Measurements from ENCODE around the gene ALKAL2.

The ALKAL2 gene

DNA sequence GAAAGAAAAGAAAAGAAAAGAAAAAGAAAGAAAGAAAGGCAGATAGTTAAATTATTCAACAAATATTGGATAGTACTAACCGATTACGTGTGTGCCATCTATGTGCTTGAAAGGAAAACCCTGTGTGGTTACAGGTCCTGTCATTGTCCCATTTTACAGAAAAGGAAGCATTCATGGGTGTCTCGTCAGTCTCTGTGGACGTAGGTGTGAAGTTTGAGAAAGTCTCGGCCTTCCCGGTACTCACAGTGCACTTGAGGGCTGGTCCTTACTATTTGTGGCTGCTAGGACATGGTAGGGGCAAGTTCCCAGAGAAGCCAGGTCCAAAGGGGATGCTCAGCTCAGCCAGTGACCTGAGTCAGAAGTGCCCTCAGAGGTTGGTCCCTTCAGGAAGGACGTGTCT, 43.3 kb downstream of the ALKAL2 start:
- DNase-seq (ENCODE audit: low read depth): no peak

DNA sequence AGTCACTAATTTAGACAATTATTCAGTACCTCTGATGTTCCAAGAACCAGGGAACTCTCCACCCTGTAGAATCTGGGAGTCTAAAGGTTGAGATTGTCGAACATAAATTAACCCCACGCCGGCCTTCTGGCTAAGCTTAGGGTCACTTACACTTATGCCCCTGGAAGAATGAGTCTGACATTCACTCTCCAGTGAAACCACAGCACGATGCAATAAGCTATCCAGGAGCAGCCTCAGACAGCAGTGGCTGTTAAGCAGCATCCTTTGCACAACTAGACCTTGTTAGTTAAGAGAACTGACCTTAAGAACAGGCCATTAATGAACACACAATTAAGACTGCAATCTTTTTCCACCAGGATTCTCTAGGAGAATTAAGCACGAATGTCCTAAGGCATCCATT, 49.0 kb downstream of the ALKAL2 start:
- no peak for DNase-seq (ENCODE audit: low read depth)

DNA sequence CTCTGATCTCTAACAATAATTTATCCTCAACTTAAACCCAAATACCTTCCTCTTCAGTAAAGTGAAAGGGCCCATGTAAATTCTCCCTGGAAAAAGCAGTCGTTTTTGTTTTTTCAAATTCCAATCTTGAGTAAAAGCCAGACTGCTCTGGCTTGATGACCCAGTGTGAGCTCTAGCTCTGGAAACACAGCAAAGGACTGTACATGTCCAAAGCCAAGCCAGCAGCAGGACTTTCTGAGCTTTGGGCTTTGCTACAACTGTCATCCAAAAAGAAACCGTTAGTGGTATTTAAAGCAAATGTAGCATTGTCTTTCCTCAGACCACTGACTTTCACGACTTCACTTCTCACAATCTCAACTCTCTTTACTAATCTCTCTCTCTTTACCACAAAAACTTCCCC, 49.5 kb downstream of the ALKAL2 start:
- no peak for DNase-seq (ENCODE audit: low read depth)

DNA sequence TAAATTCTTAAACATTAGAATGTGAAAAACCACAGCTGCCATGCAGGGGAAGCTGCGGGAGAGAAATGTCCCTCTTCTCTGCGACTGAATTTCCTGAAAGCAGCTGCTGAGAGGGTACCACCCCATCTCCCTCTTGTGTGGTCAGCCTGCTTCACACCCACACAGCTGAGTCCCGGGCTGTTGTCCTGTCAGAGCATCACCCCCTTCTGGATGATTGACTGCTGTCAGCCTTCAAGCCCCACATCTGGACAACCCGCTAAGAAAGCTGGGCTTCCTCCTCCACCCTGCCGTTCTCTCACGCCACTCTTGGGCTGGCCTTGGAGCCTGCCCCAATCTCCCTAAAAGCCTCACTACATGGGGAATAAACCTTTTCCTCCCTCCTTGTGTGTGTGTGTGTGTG, 50.0 kb downstream of the ALKAL2 start:
- DNase-seq (ENCODE audit: low read depth): peak; percentile 8

DNA sequence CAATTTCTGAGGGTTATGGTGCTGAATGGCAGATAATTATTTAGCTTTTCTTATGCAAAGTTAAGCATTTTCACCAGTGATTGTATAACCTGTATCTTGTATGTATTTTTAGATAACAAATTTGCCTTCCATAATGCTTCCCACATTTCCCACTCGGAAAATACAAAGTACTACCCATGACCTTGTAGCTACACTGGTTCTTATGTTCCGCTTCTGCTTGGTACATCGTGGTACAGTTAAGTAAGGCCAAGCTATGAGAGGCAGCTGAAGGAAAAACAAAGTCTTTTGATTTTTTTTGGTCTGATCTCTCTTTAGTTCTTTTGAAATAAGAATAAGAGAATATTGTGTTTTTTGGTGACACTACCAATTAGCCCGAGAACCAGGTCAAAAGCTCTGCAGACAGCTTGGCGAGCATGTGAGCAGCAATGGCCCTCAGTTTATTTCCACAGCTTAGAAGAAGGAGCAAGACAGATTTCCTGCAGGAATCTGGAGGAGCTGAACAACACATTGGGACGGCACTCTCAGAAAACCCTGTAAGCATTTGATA, 50.8 kb downstream of the ALKAL2 start:
- DNase-seq (ENCODE audit: low read depth): no peak

DNA sequence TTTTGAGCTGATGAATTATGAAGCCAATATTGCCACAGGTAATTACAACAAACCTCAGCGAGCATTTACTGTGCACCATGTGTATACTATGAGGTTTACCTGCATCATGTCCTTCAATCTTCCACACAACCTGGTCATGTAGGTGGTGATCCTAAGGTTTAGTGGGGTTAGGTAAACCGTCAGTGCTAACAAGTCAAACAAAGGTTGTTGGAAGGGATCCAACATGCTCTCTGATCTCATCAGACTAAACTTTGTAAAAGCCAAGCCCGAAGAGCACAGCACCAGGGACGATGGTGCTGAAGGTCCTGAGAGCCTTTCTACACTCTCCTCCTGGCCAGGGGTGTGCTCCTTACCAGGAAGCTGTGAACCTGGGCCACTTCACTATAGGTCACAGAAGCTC, 53.5 kb downstream of the ALKAL2 start:
- DNase-seq (ENCODE audit: low read depth): no peak

DNA sequence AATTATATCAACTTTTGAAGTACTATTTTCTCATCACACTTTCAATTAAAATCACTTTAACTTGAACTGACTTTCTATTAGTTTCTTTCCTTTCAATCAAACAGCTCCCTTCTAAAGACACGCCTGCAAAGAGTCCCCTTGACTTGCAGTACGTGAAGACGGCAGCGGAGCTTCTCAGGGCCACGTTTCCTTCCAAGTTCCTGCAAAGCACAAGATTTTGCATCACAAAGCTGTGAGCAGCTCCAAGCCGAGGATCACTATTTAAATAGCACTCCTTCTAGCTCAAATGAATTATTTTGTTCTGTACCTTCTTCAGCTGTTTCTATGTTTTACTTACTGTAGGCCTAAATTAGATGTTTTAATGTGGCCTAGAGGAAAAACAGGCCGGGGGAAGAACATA, 54.9 kb downstream of the ALKAL2 start:
- DNase-seq (ENCODE audit: low read depth): no peak

DNA sequence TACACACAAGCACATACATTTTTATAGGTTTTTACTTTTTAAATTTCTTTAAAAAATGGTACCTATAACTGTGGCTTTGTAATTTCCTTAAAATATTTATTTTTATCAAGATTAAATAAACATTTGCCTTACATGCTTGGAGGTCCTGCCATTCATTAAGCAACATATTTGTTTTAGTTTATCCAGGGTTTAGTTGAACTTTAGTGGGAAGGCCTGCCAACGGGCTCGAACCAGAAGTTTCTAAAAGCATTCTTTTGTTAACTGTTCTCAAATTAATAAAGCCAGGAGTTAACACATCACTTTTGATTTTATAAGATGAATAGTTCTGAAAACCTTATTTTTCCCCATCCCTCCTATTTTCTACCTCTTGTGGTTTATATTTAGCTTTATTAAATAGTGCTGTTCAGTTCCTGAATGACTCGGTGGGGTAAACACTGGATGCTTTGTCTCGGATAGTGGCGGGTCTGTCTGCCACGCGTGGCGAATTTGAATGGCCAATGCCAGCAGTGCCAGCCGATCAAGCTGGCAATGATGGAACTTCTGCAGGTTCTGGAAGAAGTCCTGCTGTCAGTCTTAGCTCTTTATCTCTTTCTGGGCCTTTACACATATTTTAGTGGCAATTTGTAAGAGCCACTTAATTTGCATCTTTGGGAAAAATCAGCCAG, 56.2 kb downstream of the ALKAL2 start:
- DNase-seq (ENCODE audit: low read depth): no peak
